Left lung (tissue), 10 donors: ENCODE results near the gene MREG. TPM values are rescaled to one million over a fixed set of nuclear protein-coding genes. Genes with fewer than 3 reads are reported as not detected.
"Not testable (repeated sequence)": the region's sequence is repeated elsewhere in the genome, so short reads cannot be mapped to it uniquely, and the experiment has no call there.

Experiments used
- ATAC-seq: fragments of 200-7000 bp; cut with Tn5 transposase; one replicate; pipeline ENCODE4 v1.9.1; 2020; ENCODE audit warnings: moderate library complexity
- DNase-seq, 4 donors: peaks; one replicate each; pipeline ENCODE4 v3.0.0-alpha.2; 2013 to 2020
- H3K27ac ChIP-seq, 2 donors: fragments of 200-600 bp; sonication (generic) in 1 of 2; one replicate each; pipeline versions ENCODE4 v1.5.0 to v1.8.0; 2020 to 2021
- H3K27me3 ChIP-seq, 2 donors: fragments of 200-600 bp; sonication (generic) in 1 of 2; one replicate each; pipeline versions ENCODE4 v1.5.0 to v1.8.0; 2020 to 2021
- H3K36me3 ChIP-seq, 2 donors: fragments of 200-600 bp; sonication (generic) in 1 of 2; one replicate each; pipeline versions ENCODE4 v1.5.0 to v1.8.0; 2020 to 2021
- H3K4me1 ChIP-seq, 2 donors: fragments of 200-600 bp; one replicate each; pipeline ENCODE4 v1.8.0; 2021
- H3K4me3 ChIP-seq, 2 donors: fragments of 200-600 bp; sonication (generic) in 1 of 2; one replicate each; pipeline versions ENCODE4 v1.5.0 to v1.8.0; 2020 to 2021; ENCODE audit warnings: mild to moderate bottlenecking in 1 of 2
- H3K9me3 ChIP-seq, 2 donors: fragments of 200-600 bp; sonication (generic) in 1 of 2; one replicate each; pipeline versions ENCODE4 v1.5.0 to v1.8.0; 2020 to 2021
- intact Hi-C, 2 donors: fragments of 100-400 bp; cut with DNase I; formaldehyde crosslinking; loops; one replicate each; pipeline versions ENCODE4 v1.11.2 to v1.14.2; 2022
- polyA plus RNA-seq, 6 donors: library from polyadenylated mRNA; unstranded; fragments of 120-200 nt; gene quantifications; one replicate each; pipeline ENCODE4 v1.2.1, GENCODE V29; 2013; ENCODE audit not compliant: insufficient read length in 6 of 6
- total RNA-seq, 2 donors: library from RNA; stranded (reverse); fragmentation: NEBNext Ultra II Directional; extraction: Animal tissue kit (Norgen Biotek cat#: 25700); gene quantifications; one replicate each; pipeline ENCODE4 v1.2.1, GENCODE V29; 2021
- TF ChIP-seq, protein P1 (sequence below), 2 donors: fragments of 200-600 bp; sonication (generic) in 1 of 2; IDR thresholded peaks; one replicate each; pipeline versions ENCODE4 v1.5.0 to v1.8.0; 2021; ENCODE audit warnings: antibody characterized with exemption in 2 of 2
- donor health status: DM: no; HTN: yes; CAD: no.
- donor health status: DM: no; HTN: no; CAD: no.

The MREG gene
- total and polyA plus RNA-seq, 8 donors = 12.0 to 17.1 (median 15.0) TPM

DNA sequence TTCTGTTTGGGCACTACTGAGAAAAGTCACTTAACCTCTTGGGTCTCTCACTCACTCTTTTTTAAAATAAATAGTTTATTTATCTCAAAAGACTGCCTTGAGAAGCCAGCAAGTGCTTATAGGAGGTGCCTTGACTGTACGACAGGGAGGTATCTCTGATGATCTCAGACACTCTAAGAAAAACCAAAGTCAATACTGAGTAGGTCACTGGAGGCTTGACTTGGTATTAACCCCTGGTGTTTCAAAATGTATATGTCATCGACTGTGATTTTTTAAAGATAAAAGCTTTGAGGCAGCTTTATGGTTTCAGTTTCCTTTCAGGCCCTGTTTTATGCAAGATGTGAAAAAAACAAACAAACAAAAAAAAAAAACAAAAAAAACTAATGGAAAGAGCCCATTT, 33.7 kb downstream of the MREG start:
- no peaks in the 10 kb centered on the region for H3K27me3 ChIP-seq
- ATAC-seq (peak; percentile 66), DNase-seq (no peak)
- H3K4me1 ChIP-seq = no peaks in the 10 kb centered on the region
- H3K4me3 ChIP-seq = no peak overlapping the region
- no peaks in the 10 kb centered on the region for H3K36me3 ChIP-seq
- intact Hi-C loops = no loop called here
- H3K27ac ChIP-seq = no peak overlapping the region
- H3K9me3 ChIP-seq = peaks cover 0 to 2% of the 10 kb centered on the region in 2 donors
- TF ChIP-seq, protein P1, sequence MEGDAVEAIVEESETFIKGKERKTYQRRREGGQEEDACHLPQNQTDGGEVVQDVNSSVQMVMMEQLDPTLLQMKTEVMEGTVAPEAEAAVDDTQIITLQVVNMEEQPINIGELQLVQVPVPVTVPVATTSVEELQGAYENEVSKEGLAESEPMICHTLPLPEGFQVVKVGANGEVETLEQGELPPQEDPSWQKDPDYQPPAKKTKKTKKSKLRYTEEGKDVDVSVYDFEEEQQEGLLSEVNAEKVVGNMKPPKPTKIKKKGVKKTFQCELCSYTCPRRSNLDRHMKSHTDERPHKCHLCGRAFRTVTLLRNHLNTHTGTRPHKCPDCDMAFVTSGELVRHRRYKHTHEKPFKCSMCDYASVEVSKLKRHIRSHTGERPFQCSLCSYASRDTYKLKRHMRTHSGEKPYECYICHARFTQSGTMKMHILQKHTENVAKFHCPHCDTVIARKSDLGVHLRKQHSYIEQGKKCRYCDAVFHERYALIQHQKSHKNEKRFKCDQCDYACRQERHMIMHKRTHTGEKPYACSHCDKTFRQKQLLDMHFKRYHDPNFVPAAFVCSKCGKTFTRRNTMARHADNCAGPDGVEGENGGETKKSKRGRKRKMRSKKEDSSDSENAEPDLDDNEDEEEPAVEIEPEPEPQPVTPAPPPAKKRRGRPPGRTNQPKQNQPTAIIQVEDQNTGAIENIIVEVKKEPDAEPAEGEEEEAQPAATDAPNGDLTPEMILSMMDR (IDR thresholded peaks at IDR 0.05) = no peak

DNA sequence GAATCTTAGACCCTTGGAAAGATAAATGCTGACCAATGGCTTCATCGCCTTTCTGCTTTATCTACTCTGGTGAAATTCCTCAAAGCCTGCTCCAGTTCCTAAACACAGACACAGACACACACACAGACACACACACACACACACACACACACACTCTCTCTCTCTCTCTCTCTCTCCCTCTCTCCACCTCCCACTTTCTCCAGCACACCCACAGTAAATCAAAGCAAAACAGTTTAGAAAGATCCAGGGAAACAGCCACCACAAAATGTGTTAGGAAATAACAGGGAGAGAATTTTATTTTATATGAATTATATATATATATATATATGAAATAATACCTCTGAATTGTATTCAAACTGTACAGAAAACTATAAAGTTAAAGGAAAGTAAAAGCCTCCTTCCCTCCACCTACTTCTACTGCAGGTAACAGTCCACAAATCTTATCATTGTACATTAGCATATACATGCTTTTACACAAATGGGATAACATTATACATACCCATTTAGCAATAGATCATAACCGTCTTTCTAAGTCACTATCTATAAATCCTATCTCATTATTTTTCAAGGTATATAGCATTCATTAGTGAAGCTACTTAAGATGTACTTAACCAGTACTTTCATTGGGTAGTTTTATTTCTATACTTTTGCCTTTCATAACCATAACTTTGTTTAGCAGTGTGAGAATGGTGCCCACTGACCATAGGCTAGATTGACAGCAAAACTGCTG, 38.5 kb downstream of the MREG start:
- peaks cover 4 to 7% of the 10 kb centered on the region in 2 donors for H3K4me1 ChIP-seq
- no peaks in the 10 kb centered on the region for H3K9me3 ChIP-seq
- intact Hi-C loops = no loop called here
- TF ChIP-seq, protein P1 (IDR thresholded peaks at IDR 0.05) = no peak
- no peaks in the 10 kb centered on the region for H3K27me3 ChIP-seq
- no peak overlapping the region for H3K27ac ChIP-seq
- H3K4me3 ChIP-seq = no peak overlapping the region
- no peak for ATAC-seq
- no peak for DNase-seq
- no peaks in the 10 kb centered on the region for H3K36me3 ChIP-seq

DNA sequence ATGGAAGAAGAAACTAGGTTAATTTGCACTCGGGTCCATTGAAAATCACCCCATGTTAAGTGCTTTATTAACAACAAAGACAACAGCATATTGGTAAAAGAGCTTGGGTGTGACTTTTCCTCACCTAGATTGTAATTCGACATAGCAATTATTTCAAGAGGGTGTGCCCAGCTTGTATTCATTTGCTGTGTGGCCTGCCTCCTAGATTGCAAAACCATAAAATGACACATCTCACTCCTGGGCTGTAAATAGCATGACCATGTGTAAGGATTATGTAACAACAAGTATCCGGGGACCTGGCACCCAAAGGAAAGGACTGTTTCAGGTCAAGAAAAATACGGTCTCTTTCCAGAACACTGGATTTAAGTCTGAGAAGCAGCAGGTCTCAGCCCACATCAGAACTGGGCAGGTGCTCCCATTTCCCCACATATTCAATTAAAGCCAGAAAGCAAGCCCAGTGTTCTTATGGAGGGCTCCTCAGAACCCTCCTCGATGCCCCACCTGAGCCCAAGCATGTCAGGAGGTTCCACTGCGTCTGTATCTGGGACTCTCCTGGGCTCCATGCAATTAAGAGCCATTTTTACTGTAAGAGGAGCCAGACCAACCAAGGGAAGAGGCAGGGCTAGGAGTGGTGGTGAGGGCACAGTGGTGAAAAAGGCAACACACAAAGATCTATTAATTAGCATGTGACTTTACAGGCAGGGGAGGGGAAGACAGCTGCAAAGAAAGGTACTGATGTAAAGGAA, 39.2 kb downstream of the MREG start:
- H3K4me3 ChIP-seq = no peak overlapping the region
- DNase-seq (no peak), ATAC-seq (peak; percentile 94)
- H3K36me3 ChIP-seq = no peaks in the 10 kb centered on the region
- intact Hi-C loops = no loop called here
- H3K27me3 ChIP-seq = no peaks in the 10 kb centered on the region
- TF ChIP-seq, protein P1 (IDR thresholded peaks at IDR 0.05) = no peak
- peaks cover 4 to 7% of the 10 kb centered on the region in 2 donors for H3K4me1 ChIP-seq
- H3K9me3 ChIP-seq = no peaks in the 10 kb centered on the region
- H3K27ac ChIP-seq = no peak overlapping the region

DNA sequence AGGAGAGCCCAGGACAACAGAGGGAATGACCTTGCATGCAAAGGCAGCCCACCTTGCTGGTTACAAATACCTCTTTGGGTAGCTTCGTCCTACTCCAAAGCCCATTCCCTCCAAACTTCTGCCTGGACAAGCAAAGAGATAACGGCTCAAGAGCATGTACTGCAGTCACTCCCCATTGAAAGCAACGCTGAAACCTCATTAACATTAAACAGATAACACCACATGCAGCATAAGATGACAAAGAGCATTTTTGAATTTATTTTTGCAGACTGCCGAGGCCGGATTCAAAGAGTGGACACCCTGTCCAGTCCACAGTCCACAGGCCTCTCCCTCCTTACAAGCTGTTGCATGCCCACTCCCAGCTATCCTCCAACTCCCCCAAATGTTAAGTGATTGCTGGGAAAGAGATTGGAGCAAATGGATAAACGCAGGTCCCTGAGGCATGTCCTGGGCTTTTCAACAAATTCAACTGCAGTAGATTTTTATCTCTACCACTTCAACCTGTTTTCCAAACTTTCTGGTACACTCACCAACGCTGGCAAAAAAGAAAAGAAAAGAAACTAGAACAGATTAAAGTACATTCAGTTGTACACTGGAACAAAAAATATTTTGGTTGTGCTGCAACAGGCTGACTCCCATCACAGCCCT, 40.1 kb downstream of the MREG start:
- Histone ChIP-seq H3K9me3 (no peaks in the 10 kb centered on the region), H3K27me3 (no peaks in the 10 kb centered on the region), H3K36me3 (no peaks in the 10 kb centered on the region), H3K27ac (no peak overlapping the region), H3K4me1 (peaks cover 4 to 7% of the 10 kb centered on the region in 2 donors), H3K4me3 (no peak overlapping the region)
- no peak for ATAC-seq
- DNase-seq = no peak
- intact Hi-C loops = no loop called here
- TF ChIP-seq, protein P1 (IDR thresholded peaks at IDR 0.05) = no peak

DNA sequence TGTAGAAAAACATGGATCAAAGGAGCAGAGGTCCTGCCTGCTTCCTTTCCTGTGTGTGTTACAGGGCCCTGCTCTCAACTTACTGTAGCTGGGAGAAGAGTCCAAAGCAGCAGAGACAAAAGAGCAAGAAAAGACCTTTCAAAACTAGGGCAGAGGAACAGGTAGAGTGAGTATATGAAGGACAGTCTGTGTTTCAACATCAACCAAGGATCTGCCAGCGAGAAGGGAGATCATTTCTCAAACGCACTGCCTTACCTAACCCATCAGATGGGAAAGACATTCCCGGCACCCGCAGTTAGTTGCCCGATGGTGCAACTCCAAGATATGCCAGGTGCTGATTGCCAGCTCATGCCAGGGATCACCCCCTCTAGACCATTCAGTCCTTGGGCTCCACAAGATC, 41.7 kb downstream of the MREG start:
- intact Hi-C loops = no loop called here
- H3K4me3 ChIP-seq = no peak overlapping the region
- ATAC-seq (no peak), DNase-seq (no peak)
- H3K27me3 ChIP-seq = no peaks in the 10 kb centered on the region
- TF ChIP-seq, protein P1 (IDR thresholded peaks at IDR 0.05) = no peak
- no peaks in the 10 kb centered on the region for H3K36me3 ChIP-seq
- no peak overlapping the region for H3K27ac ChIP-seq
- peaks cover 4 to 7% of the 10 kb centered on the region in 2 donors for H3K4me1 ChIP-seq
- H3K9me3 ChIP-seq = no peaks in the 10 kb centered on the region

DNA sequence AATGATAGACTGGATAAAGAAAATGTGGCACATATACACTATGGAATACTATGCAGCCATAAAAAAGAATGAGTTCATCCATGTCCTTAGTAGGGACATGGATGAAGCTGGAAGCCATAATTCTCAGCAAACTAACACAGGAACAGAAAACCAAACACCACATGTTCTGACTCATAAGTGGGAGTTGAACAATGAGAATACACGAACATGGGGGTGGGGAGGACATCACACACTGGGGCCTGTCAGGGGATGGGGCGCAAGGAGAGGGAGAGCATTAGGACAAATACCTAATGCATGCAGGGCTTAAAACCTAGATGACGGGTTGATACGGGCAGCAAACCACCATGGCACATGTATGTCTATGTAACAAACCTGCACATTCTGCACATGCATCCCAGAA, 42.5 kb downstream of the MREG start:
- H3K4me3 ChIP-seq, H3K4me1 ChIP-seq, H3K27me3 ChIP-seq, DNase-seq, H3K9me3 ChIP-seq, H3K27ac ChIP-seq, H3K36me3 ChIP-seq, ATAC-seq, intact Hi-C loops: not testable (repeated sequence)
